ENCODE results near the gene DNAJC16.
"Not testable (repeated sequence)": the region's sequence is repeated elsewhere in the genome, so short reads cannot be mapped to it uniquely, and the experiment has no call there.

The DNAJC16 gene

GRCh38 chr1:15526490-15527339 is at the start of gene DNAJC16:
Gene DNAJC16, plus strand, starts transcription at chr1:15526848. Its CDS starts 2,258 bp downstream, at chr1:15529106.
- peak; percentile 99 to 100 for DNase-seq

- DNase-seq, result no peak
These were observed 49.7 kb upstream of the DNAJC16 start for GRCh38 chr1:15476927-15477326.

- DNase-seq, result no peak
These were observed 48.9 kb upstream of the DNAJC16 start for GRCh38 chr1:15477646-15478212.

- DNase-seq, result no peak
These were observed 46.8 kb upstream of the DNAJC16 start for GRCh38 chr1:15479654-15480347.

- not testable (repeated sequence) for DNase-seq
These were observed 44.2 kb upstream of the DNAJC16 start for GRCh38 chr1:15482455-15482854.

- not testable (repeated sequence) for DNase-seq
These were observed 43.6 kb upstream of the DNAJC16 start for GRCh38 chr1:15482983-15483543.

GRCh38 chr1:15483971-15484370 is 42.7 kb upstream of the DNAJC16 start:
- DNase-seq, result no peak

GRCh38 chr1:15484443-15484842 is 42.2 kb upstream of the DNAJC16 start:
- not testable (repeated sequence) for DNase-seq

- no peak for DNase-seq
These were observed 41.0 kb upstream of the DNAJC16 start for GRCh38 chr1:15485636-15486035.

GRCh38 chr1:15486844-15487610 is 39.6 kb upstream of the DNAJC16 start:
- DNase-seq, result not testable (repeated sequence)

- no peak for DNase-seq
These were observed 38.3 kb upstream of the DNAJC16 start for GRCh38 chr1:15488371-15488770.

GRCh38 chr1:15489052-15489736 is 37.5 kb upstream of the DNAJC16 start:
- no peak for DNase-seq

GRCh38 chr1:15491010-15491409 is 35.6 kb upstream of the DNAJC16 start:
- not testable (repeated sequence) for DNase-seq

GRCh38 chr1:15492596-15492995 is 34.1 kb upstream of the DNAJC16 start:
- DNase-seq, result no peak

GRCh38 chr1:15493869-15494390 is 32.7 kb upstream of the DNAJC16 start:
- DNase-seq, result no peak

- DNase-seq, result no peak
These were observed 26.2 kb upstream of the DNAJC16 start for GRCh38 chr1:15500184-15501178.

- peak; percentile 16 to 45 for DNase-seq
These were observed 25.2 kb upstream of the DNAJC16 start for GRCh38 chr1:15501208-15502032.

GRCh38 chr1:15504436-15504835 is 22.2 kb upstream of the DNAJC16 start:
- DNase-seq, result no peak

- no peak for DNase-seq
These were observed 19.8 kb upstream of the DNAJC16 start for GRCh38 chr1:15506831-15507230.
